ENCODE data around the gene ASB11. TPM values are rescaled to one million over a fixed set of nuclear protein-coding genes. Genes with fewer than 3 reads are reported as not detected.

The ASB11 gene
- total and polyA plus RNA-seq, 2 donors: 0.05 TPM

Other genes starting within 250 kb of the ASB11 start
- gene ASB9, start 45.6 kb downstream of the ASB11 start, total RNA-seq: 4.9 TPM
- gene ASB9, start 45.6 kb downstream of the ASB11 start, polyA plus RNA-seq: 3.3 TPM
- gene PIGA, start 19.9 kb upstream of the ASB11 start, total RNA-seq: 9.7 TPM
- gene PIGA, start 19.9 kb upstream of the ASB11 start, polyA plus RNA-seq: 13.5 TPM
- gene VEGFD, start 68.8 kb upstream of the ASB11 start, total RNA-seq: 0.05 TPM
- 0.64 TPM for gene VEGFD, start 68.8 kb upstream of the ASB11 start, polyA plus RNA-seq
- gene PIR, start 177.7 kb upstream of the ASB11 start, total RNA-seq: 4.6 TPM
- 13.0 TPM for gene PIR, start 177.7 kb upstream of the ASB11 start, polyA plus RNA-seq
- 0.57 TPM for gene BMX, start 185.2 kb upstream of the ASB11 start, total RNA-seq
- 1.3 TPM for gene BMX, start 185.2 kb upstream of the ASB11 start, polyA plus RNA-seq